ENCODE measurements around the gene SASH1.

- TF ChIP-seq GATA2 (IDR thresholded peaks at IDR 0.05; ENCODE audit: low read depth, low read length) (no peak), GATA3 (IDR thresholded peaks at IDR 0.05; ENCODE audit: low read depth, low read length) (no peak)
These were observed 186.4 kb downstream of the SASH1 start for GRCh38 chr6:148529010-148529409.

Measured in SH-SY5Y (cell line).